Right ventricle myocardium superior (tissue), 1 donor: Measurements from ENCODE around the gene ELFN1. TPM values are rescaled to one million over a fixed set of nuclear protein-coding genes. Genes with fewer than 3 reads are reported as not detected.

Experiments
- ATAC-seq: fragments of 200-7000 bp; cut with Tn5 transposase; one replicate; pipeline ENCODE4 v1.9.1; 2020; ENCODE audit warnings: mild to moderate bottlenecking; ENCODE audit not compliant: poor library complexity
- DNase-seq: peaks from one replicate; pipeline ENCODE4 v3.0.0-alpha.2; 2020
- intact Hi-C: fragments of 100-400 bp; cut with DNase I; formaldehyde crosslinking; loops from one replicate; pipeline ENCODE4 v1.11.2; 2022
- total RNA-seq: library from RNA; stranded (reverse); fragmentation: NEBNext Ultra II Directional; extraction: Animal tissue kit (Norgen Biotek cat#: 25700); gene quantifications from one replicate; pipeline ENCODE4 v1.2.1, GENCODE V29; 2021
- donor health status: DM: no; HTN: yes; CAD: no; lungs with severe emphysema.

Gene ELFN1
- total RNA-seq, 1 donor from 2014 or later, result 10.8 TPM

- DNase-seq, result no peak
- no peak for ATAC-seq
- intact Hi-C loops, result no loop called here
Observed at GRCh38 chr7:1729183-1729582, 59.1 kb downstream of the ELFN1 start.

- intact Hi-C loops, result no loop called here
- ATAC-seq (no peak), DNase-seq (no peak)
Observed at GRCh38 chr7:1729773-1730172, 59.7 kb downstream of the ELFN1 start.

GRCh38 chr7:1732072-1732471 is 62.0 kb downstream of the ELFN1 start:
- ATAC-seq (no peak), DNase-seq (no peak)
- intact Hi-C loops, result no loop called here

- no peak for DNase-seq
- intact Hi-C loops, result no loop called here
- ATAC-seq, result no peak
Observed at GRCh38 chr7:1732645-1733044, 62.6 kb downstream of the ELFN1 start.

GRCh38 chr7:1733206-1733907 is 63.3 kb downstream of the ELFN1 start:
- intact Hi-C loops, result no loop called here
- peak; percentile 73 for ATAC-seq
- no peak for DNase-seq

- no peak for ATAC-seq
- intact Hi-C loops, result no loop called here
- DNase-seq, result no peak
Observed at GRCh38 chr7:1733908-1734730, 64.0 kb downstream of the ELFN1 start.

GRCh38 chr7:1735262-1735661 is 65.2 kb downstream of the ELFN1 start:
- ATAC-seq, result no peak
- intact Hi-C loops, result no loop called here
- no peak for DNase-seq

- ATAC-seq (no peak), DNase-seq (no peak)
- intact Hi-C loops, result no loop called here
Observed at GRCh38 chr7:1735806-1736483, 65.9 kb downstream of the ELFN1 start.

GRCh38 chr7:1736484-1736817 is 66.4 kb downstream of the ELFN1 start:
- no peak for DNase-seq
- intact Hi-C loops, result no loop called here

GRCh38 chr7:1736830-1737229 is 66.8 kb downstream of the ELFN1 start:
- intact Hi-C loops, result no loop called here
- DNase-seq, result no peak
- no peak for ATAC-seq

More at GRCh38 chr7:1736484-1736817, 66.4 kb downstream of the ELFN1 start:
- ATAC-seq, result no peak

GRCh38 chr7:1737523-1737922 is 67.4 kb downstream of the ELFN1 start:
- ATAC-seq (no peak), DNase-seq (no peak)
- intact Hi-C loops, result no loop called here

GRCh38 chr7:1737956-1738355 is 67.9 kb downstream of the ELFN1 start:
- intact Hi-C loops, result no loop called here
- ATAC-seq (no peak), DNase-seq (no peak)

GRCh38 chr7:1738511-1738910 is 68.4 kb downstream of the ELFN1 start:
- ATAC-seq (no peak), DNase-seq (no peak)
- intact Hi-C loops, result no loop called here

- intact Hi-C loops, result no loop called here
- ATAC-seq (no peak), DNase-seq (no peak)
Observed at GRCh38 chr7:1738956-1739355, 68.9 kb downstream of the ELFN1 start.

GRCh38 chr7:1739593-1739992 is 69.5 kb downstream of the ELFN1 start:
- intact Hi-C loops, result no loop called here
- ATAC-seq (no peak), DNase-seq (no peak)

- DNase-seq, result no peak
- no peak for ATAC-seq
- intact Hi-C loops, result no loop called here
Observed at GRCh38 chr7:1740214-1740613, 70.1 kb downstream of the ELFN1 start.

- intact Hi-C loops, result no loop called here
- DNase-seq (no peak), ATAC-seq (no peak)
Observed at GRCh38 chr7:1741246-1741645, 71.2 kb downstream of the ELFN1 start.

GRCh38 chr7:1741751-1742554 is 71.9 kb downstream of the ELFN1 start:
- intact Hi-C loops, result no loop called here
- peak; percentile 38 for ATAC-seq
- DNase-seq, result no peak
